Stomach smooth muscle (tissue), 2 donors: Measurements from ENCODE around the gene SORCS3.

Experiments
- H3K27ac ChIP-seq: one replicate; pipeline ENCODE4 v1.7.0; 2013; ENCODE audit warnings: mild to moderate bottlenecking, low read length, inconsistent platforms
- H3K27me3 ChIP-seq, 2 donors: one replicate each; pipeline ENCODE4 v1.7.0; 2013; ENCODE audit warnings: low read length in 2 of 2; ENCODE audit not compliant: insufficient read depth in 2 of 2, control insufficient read depth in 1 of 2
- H3K36me3 ChIP-seq, 2 donors: one replicate each; pipeline ENCODE4 v1.7.0; 2013; ENCODE audit warnings: low read length in 2 of 2; ENCODE audit not compliant: control insufficient read depth in 2 of 2, insufficient read depth in 2 of 2
- H3K4me1 ChIP-seq: one replicate; pipeline ENCODE4 v1.7.0; 2013; ENCODE audit warnings: low read length; ENCODE audit not compliant: control insufficient read depth, insufficient read depth
- H3K4me3 ChIP-seq, 2 donors: one replicate each; pipeline ENCODE4 v1.7.0; 2013; ENCODE audit warnings: low read length in 2 of 2
- H3K9ac ChIP-seq, 2 donors: one replicate each; pipeline ENCODE4 v1.7.0; 2013; ENCODE audit warnings: low read length in 2 of 2, mild to moderate bottlenecking in 1 of 2
- H3K9me3 ChIP-seq, 2 donors: one replicate each; pipeline ENCODE4 v1.7.0; 2013; ENCODE audit warnings: low read length in 2 of 2; ENCODE audit not compliant: control insufficient read depth in 2 of 2
- donor health status: healthy.
- donor health status: Pancreatic carcinoma.

The SORCS3 gene

GRCh38 chr10:104935656-104936055, 294.6 kb downstream of the SORCS3 start:
- Histone ChIP-seq H3K36me3 (no peaks in the 10 kb centered on the region), H3K4me3 (no peak overlapping the region), H3K27ac (no peak overlapping the region), H3K4me1 (no peaks in the 10 kb centered on the region), H3K27me3 (no peaks in the 10 kb centered on the region), H3K9me3 (no peaks in the 10 kb centered on the region), H3K9ac (no peak overlapping the region)

DNA sequence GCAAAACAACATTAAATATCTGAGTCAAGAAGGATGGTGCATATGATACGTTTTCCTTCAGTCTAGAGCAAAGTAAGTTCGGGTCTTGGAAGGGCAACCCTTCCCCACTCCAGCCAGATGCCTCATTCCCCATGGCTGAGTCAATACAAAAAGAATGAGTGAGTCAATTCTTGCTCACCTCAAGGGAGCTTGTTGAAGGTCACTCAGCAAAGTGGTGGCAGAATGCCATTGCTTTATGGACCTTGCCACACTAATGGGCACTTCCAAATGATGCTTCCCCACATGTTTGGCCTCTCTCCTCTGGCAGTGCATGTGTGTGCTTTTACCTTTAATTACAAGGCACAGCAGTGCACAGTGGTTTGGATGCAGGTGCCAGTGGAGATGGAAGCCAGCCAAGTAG, 296.5 kb downstream of the SORCS3 start:
- Histone ChIP-seq H3K27ac (no peak overlapping the region), H3K4me3 (no peak overlapping the region), H3K36me3 (no peaks in the 10 kb centered on the region), H3K4me1 (no peaks in the 10 kb centered on the region), H3K9me3 (no peaks in the 10 kb centered on the region), H3K27me3 (no peaks in the 10 kb centered on the region), H3K9ac (no peak overlapping the region)

- H3K4me3 ChIP-seq, result no peak overlapping the region
Observed at GRCh38 chr10:104938031-104938430, 296.9 kb downstream of the SORCS3 start.

GRCh38 chr10:104941662-104942061, 300.6 kb downstream of the SORCS3 start:
- no peak overlapping the region for H3K9ac ChIP-seq
- H3K27ac ChIP-seq, result no peak overlapping the region
- H3K4me3 ChIP-seq, result no peak overlapping the region
- H3K9me3 ChIP-seq, result no peaks in the 10 kb centered on the region
- no peaks in the 10 kb centered on the region for H3K36me3 ChIP-seq
- no peaks in the 10 kb centered on the region for H3K4me1 ChIP-seq
- H3K27me3 ChIP-seq, result no peaks in the 10 kb centered on the region

More at GRCh38 chr10:104938031-104938430, 296.9 kb downstream of the SORCS3 start:
- Histone ChIP-seq H3K9me3 (no peaks in the 10 kb centered on the region), H3K4me1 (no peaks in the 10 kb centered on the region), H3K27me3 (no peaks in the 10 kb centered on the region), H3K9ac (no peak overlapping the region), H3K36me3 (no peaks in the 10 kb centered on the region), H3K27ac (no peak overlapping the region)

- H3K4me1 ChIP-seq, result no peaks in the 10 kb centered on the region
- no peak overlapping the region for H3K27ac ChIP-seq
- H3K36me3 ChIP-seq, result no peaks in the 10 kb centered on the region
- no peaks in the 10 kb centered on the region for H3K27me3 ChIP-seq
- no peak overlapping the region for H3K4me3 ChIP-seq
- no peak overlapping the region for H3K9ac ChIP-seq
- H3K9me3 ChIP-seq, result no peaks in the 10 kb centered on the region
Observed at GRCh38 chr10:104947314-104947713, 306.2 kb downstream of the SORCS3 start.

DNA sequence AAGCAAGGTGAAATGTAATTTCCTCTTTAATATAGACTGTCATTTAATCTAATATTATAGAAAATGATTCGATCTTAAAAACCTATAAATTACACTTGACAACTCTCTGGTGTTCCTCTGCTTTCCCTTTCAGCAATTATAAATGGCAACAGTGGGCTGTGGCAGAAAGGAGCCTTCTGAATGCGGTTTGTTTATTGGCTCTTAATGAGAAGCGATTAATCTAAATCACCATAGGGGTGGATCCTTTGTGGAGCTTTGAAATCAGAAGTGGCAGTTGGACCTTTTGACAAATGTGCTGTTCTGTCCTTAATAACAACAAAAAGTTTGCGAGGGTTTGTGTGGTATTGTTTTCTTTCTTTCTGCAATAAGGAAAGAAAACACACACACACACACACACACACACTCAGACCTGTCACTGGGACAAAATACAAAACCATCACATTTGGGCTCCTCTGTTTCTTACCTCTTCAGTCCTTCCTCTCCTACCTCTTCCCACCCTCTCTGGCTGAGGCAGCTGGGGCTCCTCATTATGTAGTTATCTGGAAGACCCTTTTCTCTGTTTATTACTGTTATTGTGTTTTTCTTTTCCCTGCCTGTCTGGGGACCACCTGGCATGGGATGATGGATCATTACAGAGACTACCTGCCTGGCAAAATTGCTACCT, 316.2 kb downstream of the SORCS3 start:
- no peak overlapping the region for H3K27ac ChIP-seq
- no peak overlapping the region for H3K4me3 ChIP-seq
- H3K9me3 ChIP-seq, result peaks cover 0 to 7% of the 10 kb centered on the region in 2 donors
- H3K9ac ChIP-seq, result no peak overlapping the region
- no peaks in the 10 kb centered on the region for H3K4me1 ChIP-seq
- no peaks in the 10 kb centered on the region for H3K27me3 ChIP-seq
- no peaks in the 10 kb centered on the region for H3K36me3 ChIP-seq

DNA sequence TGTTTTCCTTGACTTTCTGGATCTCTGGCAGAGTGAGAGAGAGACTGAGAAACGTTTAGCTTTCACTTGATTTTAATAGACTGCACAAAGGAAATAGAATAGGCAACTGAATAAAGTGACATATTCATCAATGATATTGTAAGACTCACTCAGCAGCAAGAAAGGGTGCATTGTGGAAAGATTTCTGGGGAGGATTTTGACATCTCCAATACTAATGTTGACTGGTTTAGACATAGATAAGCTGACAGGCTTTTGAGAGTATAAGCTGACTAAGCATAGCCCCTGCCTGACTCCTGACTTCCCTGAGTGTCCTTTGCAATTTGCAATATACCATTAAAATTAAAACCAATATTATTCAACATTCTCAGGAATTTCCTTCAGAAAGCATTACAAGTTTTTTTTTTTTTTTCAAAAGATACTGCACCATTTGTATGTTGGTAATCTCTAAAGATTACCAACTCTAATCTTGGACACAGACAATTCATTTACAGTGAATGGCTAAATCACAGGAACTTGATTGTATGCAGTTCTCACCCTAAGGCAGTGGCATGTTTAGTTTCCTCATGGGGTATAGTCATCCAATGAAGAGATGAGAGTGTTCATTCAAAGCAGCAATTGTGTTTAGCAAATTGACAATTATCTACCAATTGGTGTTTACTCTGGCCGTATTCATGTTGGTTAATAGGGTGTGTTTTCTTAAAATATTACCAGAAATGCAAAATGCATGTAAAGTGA, 325.6 kb downstream of the SORCS3 start:
- Histone ChIP-seq H3K27me3 (no peaks in the 10 kb centered on the region), H3K9ac (no peak overlapping the region), H3K4me1 (no peaks in the 10 kb centered on the region), H3K9me3 (no peaks in the 10 kb centered on the region), H3K4me3 (no peak overlapping the region), H3K27ac (no peak overlapping the region), H3K36me3 (no peaks in the 10 kb centered on the region)

DNA sequence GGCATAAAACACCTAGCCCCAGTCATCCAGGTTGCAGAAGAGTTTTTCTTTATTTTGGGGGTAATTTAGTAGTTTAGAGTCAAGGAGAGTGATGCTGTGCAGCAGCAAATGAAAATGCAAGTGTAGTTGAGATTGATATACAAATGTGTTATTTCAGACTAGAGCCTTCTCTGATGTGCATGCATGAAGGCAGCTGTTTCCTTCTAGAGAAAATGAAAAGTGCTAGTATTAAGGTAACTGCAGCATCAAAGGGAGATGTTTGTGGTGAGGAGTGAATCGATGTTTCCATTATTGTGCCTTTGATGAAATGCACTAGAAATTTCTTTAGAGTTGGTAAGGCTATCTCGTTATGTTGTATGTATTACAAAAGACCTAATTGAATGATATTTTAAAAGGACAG, 339.3 kb downstream of the SORCS3 start:
- no peak overlapping the region for H3K27ac ChIP-seq
- no peak overlapping the region for H3K9ac ChIP-seq
- H3K4me1 ChIP-seq, result no peaks in the 10 kb centered on the region
- no peaks in the 10 kb centered on the region for H3K9me3 ChIP-seq
- no peaks in the 10 kb centered on the region for H3K27me3 ChIP-seq
- no peak overlapping the region for H3K4me3 ChIP-seq
- H3K36me3 ChIP-seq, result no peaks in the 10 kb centered on the region

DNA sequence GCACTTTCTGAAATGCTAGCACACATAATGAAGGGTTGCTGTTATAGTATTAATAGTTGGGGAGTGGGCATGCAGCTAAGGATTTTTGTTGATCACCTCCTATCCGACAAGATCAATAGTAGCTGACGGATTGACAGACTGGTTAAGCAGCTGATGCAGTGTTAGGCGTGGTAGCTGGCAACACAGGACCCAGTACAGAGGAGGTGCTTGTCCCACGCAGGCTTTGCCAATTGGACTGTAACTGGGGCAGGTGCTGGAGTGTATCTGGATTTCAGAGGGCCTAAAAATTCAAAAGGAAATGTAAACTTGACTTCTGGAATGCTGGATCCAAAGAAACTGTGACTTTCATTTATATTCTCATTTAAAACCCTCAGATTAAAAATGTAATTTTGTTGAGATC, 340.9 kb downstream of the SORCS3 start:
- no peaks in the 10 kb centered on the region for H3K9me3 ChIP-seq
- H3K4me1 ChIP-seq, result no peaks in the 10 kb centered on the region
- H3K36me3 ChIP-seq, result no peaks in the 10 kb centered on the region
- H3K27ac ChIP-seq, result no peak overlapping the region
- no peaks in the 10 kb centered on the region for H3K27me3 ChIP-seq
- H3K4me3 ChIP-seq, result no peak overlapping the region
- no peak overlapping the region for H3K9ac ChIP-seq

DNA sequence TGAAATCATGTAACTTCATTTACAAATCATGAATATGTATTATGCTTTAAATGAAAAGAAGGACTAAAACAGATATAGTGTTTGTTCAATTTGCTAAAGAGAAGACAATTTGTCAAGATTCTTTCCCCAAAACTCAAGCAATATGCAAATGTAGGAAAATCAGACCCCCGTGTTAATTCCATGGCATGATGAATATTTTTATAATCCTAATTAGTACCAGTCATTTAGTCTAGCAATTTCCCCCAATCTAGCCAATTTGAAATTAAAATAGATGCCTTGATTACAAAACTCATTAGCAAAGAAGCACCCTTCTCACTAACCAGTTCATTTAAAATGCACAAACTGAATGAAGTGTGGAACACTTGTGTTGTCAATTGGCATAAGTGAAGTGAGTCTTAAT, 347.6 kb downstream of the SORCS3 start:
- Histone ChIP-seq H3K36me3 (no peaks in the 10 kb centered on the region), H3K9ac (no peak overlapping the region), H3K4me3 (no peak overlapping the region), H3K27ac (no peak overlapping the region), H3K27me3 (no peaks in the 10 kb centered on the region), H3K4me1 (no peaks in the 10 kb centered on the region), H3K9me3 (no peaks in the 10 kb centered on the region)

GRCh38 chr10:104989880-104990279, 348.8 kb downstream of the SORCS3 start:
- Histone ChIP-seq H3K27me3 (no peaks in the 10 kb centered on the region), H3K4me1 (no peaks in the 10 kb centered on the region), H3K4me3 (no peak overlapping the region), H3K36me3 (no peaks in the 10 kb centered on the region), H3K9ac (no peak overlapping the region), H3K27ac (no peak overlapping the region), H3K9me3 (no peaks in the 10 kb centered on the region)
